RPMI7951 (cell line): ENCODE results near the gene NRAP. TPM values are rescaled to one million over a fixed set of nuclear protein-coding genes. Genes with fewer than 3 reads are reported as not detected.

Experiments
- DNase-seq: peaks from one replicate; pipeline ENCODE4 v3.0.0-alpha.2; 2012; ENCODE audit warnings: low read depth
- total RNA-seq: library from RNA; depleted of rRNA; stranded (reverse); fragments of >200 nt; shearing (Covaris generic); gene quantifications from 2 replicates; pipeline ENCODE4 v1.2.3, GENCODE V29; 2014

NRAP gene
- total RNA-seq, 1 experiment from 2014 or later, result not detected

DNA sequence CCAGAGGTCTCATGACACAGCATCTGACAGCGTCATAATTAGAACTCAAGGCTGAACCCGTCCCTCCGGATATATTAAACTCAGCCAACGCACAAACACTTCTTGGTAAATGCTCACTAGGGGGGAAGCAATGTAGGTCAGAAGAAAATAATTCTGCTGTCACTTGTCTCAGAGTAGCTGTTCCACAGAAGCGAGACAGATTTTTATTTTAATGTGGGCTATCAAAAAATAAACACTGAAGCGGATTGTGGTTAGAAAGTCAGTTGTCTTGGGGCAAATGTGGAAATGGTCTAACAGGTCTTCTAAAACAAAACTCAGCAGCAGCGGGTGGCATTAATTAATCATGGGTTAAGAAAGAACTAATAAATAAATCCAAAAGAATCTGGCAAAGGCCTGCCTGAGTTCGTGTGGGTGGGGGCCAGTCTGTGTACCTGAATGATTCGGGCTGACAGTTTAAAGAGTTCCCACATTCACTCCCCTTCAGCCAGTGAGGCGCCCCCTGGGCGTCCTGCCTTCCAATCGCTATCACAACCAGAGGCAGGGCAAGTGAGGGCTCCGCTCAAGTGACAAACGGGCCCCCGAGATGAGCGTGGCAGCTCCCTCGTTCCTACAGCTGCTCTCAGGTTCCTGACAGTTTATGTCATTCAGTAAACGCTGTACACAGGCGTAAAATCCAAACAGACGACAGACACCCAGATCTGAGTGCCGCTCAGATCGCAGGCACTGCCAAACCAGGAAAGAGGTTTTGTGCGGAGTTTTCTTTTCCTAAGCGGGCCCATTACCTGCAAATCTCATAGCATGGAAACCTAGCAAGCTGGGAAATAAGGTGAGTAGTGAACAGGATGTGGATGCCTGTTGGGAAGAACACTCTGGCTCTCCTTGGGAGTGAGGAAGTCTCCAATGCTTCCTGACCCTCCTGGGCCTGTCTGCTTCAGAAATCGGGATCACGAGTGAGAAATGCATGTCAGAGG lies 52.9 kb downstream of the NRAP start:
- DNase-seq, result no peak

DNA sequence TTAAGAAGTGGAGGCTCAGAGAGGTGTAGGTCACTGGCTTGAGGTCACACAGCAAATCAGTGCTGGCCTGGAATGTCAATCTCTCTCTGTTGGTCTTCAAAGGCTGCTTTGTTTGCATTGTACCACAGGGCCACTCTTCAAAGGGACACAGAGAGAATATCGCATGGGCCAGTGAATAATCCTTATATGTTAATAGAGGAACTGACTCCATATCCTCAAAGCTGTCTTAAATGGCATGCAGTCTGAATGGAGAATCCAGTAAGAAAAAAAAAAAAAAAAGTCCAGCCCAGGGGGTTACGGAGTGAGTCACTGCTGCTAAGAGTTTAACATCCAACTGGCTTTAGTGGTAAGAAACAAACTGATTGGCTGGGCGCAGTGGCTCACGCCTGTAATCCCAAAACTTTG lies 54.1 kb downstream of the NRAP start:
- DNase-seq, result peak; percentile 58

- DNase-seq, result no peak
These were observed 58.4 kb downstream of the NRAP start for GRCh38 chr10:113605268-113605978.

GRCh38 chr10:113604572-113604971 lies 59.3 kb downstream of the NRAP start:
- no peak for DNase-seq

- DNase-seq, result no peak
These were observed 60.6 kb downstream of the NRAP start for GRCh38 chr10:113603057-113603777.

GRCh38 chr10:113600569-113600968 lies 63.3 kb downstream of the NRAP start:
- DNase-seq, result no peak

DNA sequence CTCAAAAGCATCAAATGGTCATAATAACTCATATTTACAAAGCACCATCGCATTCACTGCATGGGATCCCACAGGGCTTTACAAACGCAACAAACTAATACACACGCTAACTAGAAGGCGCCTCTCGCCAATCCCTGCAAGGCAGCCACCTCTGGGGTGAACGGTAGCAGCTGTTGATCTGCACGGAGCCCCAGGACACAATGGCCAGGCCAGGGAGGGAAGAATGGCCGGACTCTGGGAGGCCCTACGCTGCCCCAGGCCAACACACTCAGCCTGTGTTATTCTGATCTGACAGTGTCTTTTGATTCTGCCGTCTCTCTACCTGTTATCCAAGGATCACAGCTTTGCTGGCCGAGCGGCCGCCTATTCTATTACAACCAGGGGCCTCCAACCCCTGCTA lies 69.2 kb downstream of the NRAP start:
- DNase-seq, result no peak

GRCh38 chr10:113592380-113592779 lies 71.5 kb downstream of the NRAP start:
- DNase-seq, result no peak

DNA sequence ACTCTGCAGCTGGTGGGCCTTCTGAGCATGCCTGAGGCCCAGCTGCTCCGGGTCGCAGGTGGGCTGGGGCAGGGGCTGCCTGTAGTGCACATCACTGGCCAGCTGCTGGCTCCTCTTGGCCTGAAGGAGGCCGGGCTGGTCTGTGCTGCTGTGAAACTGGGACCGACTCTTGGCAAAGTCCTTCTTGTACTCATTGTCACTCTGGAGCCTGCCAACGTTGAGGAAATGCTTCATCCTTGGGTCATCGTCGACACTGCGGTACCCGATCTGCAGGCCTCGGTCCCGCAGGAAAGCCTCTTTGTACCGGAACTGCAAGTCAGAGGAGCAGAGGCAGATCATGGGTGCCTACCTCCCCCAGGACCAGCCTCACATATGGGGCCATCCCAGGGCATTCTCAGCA lies 73.3 kb downstream of the NRAP start:
- no peak for DNase-seq

DNA sequence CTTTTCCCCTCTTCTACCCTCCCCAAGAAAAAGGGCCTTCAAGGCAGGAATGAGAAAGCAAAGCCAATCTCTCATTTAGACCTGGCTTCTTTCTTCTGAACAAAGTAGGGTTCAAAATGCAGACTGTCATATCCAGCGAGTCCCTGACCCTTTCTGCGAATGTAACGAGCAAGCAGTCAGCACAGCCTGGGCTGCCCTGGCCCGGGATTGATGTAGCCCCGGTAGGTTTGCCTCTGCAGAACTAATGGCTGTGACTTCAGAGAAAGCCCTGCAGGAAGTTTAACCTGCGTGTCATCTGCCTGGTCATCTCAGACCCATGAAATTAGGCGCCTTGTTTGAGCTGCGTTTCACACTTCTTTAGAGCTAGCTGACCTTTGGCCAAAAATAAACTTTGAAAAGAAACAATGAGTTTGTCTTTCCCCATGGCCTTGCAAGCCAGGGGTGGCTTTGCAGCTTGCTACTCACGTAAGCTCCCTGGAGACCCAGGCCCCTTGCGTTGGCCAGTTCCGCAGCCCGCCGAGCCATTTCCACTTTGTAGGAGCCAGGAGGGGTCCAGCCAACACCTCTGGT lies 74.6 kb downstream of the NRAP start:
- no peak for DNase-seq

- peak; percentile 7 for DNase-seq
These were observed 77.9 kb downstream of the NRAP start for GRCh38 chr10:113585949-113586348.

GRCh38 chr10:113583571-113583970 lies 80.3 kb downstream of the NRAP start:
- no peak for DNase-seq

- DNase-seq, result no peak
These were observed 82.7 kb downstream of the NRAP start for GRCh38 chr10:113581092-113581491.

GRCh38 chr10:113578773-113579172 lies 85.1 kb downstream of the NRAP start:
- DNase-seq, result no peak

GRCh38 chr10:113576852-113577251 lies 87.0 kb downstream of the NRAP start:
- DNase-seq, result peak; percentile 6

- DNase-seq, result no peak
These were observed 90.5 kb downstream of the NRAP start for GRCh38 chr10:113573368-113573767.

DNA sequence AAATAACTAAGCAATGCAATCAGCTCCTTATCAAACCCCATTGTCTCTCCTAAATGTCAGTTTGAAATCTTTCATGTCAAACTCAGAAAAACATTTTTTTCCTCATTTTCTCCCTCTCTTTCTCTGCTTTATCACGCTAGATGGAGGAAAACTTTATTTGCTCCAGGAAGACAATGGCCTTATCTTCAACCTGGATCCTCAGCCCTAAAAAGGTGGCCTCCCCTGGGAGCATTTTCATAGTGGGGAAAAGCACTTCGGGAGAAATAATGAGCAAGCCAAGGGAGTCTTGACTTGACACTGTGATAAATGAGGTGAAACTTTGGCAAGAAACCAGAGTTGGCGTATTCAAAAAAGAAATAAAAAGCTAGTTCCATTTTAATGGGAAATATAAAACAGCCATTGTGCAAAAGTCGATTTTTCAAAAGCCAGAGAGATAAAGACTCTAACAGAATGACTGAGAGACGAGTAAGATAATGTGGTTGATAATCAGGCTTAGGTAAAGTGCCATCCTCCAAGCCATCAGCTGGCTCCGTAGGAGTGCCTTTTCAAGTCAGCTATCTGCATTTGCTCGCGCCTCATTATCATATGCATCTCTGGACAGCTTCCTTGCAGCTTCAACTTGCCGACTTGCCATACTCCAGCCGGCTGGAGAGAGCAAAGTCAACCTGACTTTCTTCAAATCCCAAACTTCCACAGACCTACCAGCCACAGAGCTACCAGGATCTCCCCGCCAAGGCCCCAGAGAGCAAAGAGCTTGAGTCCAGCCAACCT lies 91.1 kb downstream of the NRAP start:
- DNase-seq, result no peak

GRCh38 chr10:113569576-113569975 lies 94.3 kb downstream of the NRAP start:
- no peak for DNase-seq

DNA sequence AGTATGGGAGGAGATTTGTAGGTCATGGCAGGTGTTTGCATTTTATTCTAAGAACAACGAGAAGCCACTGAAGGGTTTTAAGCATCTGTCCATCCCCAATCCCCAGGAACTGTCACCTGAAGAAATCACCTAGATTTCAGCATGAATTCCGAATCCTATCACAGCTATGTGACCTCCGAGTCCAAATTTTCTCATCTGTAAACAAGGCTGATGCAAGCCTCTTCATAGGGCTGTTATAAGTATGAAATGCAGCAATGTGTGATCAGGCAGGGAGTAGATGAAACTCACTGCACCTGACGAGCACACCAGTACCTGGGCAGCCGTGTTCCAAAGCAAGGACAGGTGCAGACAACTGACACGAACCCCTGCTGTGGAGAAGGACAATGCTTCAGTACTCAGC lies 97.0 kb downstream of the NRAP start:
- no peak for DNase-seq

DNA sequence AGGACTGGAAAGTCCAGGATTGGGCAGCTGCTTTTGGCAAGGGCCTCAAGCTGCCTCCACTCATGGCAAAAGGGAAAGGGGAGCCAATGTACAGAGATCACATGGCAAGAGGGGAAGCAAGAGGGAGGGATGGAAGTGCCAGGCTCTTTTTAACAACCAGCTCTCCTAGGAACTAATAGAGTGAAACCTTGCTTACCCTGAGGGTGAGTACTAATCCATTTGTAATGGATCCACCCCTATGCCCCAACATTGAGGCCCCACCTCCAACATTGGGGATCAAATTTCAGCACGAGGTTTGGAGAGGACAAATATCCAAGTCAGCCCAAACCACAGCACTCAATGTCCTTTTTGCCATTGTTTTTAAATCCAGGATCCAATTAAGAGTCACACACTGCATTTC lies 98.5 kb downstream of the NRAP start:
- peak; percentile 25 for DNase-seq
